ENCODE measurements around the gene REXO5.

DNA sequence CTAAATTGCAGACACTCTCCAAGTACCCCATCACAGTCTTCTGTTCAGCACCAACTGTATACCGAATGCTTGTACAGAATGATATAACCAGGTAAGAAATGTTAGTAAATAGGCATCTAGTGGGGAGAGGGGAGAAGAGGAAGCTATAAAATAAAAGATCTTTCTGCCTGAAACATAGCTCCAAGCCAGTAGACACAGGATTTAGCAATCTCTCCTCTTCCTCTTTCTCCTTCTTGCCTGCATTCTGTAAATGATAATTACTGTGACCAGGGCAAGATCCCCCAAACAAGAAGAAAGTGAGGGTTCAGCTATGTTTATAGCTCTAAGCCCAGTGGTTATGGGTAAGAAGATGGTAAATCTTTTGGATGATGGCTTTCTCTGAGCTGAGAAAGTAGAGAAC, 24.6 kb upstream of the REXO5 start:
- no peak for TF ChIP-seq CTCF (conservative IDR thresholded peaks at IDR 0.05; ENCODE audit: low read length)
- TF ChIP-seq EZH2phosphoT487 (IDR thresholded peaks at IDR 0.05; ENCODE audit: borderline replicate concordance, low read depth, low read length): no peak
